Panc1 (cell line): ENCODE results near the gene SLC7A14. TPM values are rescaled to one million over a fixed set of nuclear protein-coding genes. Genes with fewer than 3 reads are reported as not detected.

ENCODE experiments used
- ATAC-seq: fragments of 200-7000 bp; cut with Tn5 transposase; 2 replicates; pipeline ENCODE4 v1.9.1; 2020; ENCODE audit warnings: mild to moderate bottlenecking, moderate library complexity
- BruUV-seq: library from RNA; stranded (reverse); fragments of 400-500 nt; replicated peaks from 2 replicates; lab custom pipeline; 2021; lab: Mats Ljungman, UMichigan
- CTCF ChIA-PET: fragments of 300-600 bp; sonication (Branson Sonifier 250); formaldehyde crosslinking; loops from one replicate; lab custom pipeline; 2022; ENCODE audit warnings: antibody characterized with exemption; lab: Charles Lee
- POLR2A ChIA-PET: fragments of 300-600 bp; sonication (Branson Sonifier 250); formaldehyde crosslinking; loops from one replicate; lab custom pipeline; 2022; ENCODE audit warnings: antibody characterized with exemption; lab: Charles Lee
- DNase-seq: peaks from one replicate; pipeline ENCODE4 v3.0.0-alpha.2; 2010; ENCODE audit warnings: low read depth, low spot score
- H3K27ac ChIP-seq: 2 replicates; pipeline ENCODE4 v1.5.1; 2011; ENCODE audit warnings: mild to moderate bottlenecking, low read length, inconsistent platforms
- H3K27me3 ChIP-seq: fragments of 200-500 bp; sonication (Bioruptor generic); 2 replicates; pipeline ENCODE4 v1.6.0; 2014; ENCODE audit warnings: low read length, inconsistent platforms; ENCODE audit not compliant: control insufficient read depth, insufficient read depth
- H3K36me3 ChIP-seq: fragments of 200-500 bp; sonication (Bioruptor generic); 2 replicates; pipeline ENCODE4 v1.5.1; 2014; ENCODE audit warnings: inconsistent platforms, mild to moderate bottlenecking, low read length, moderate library complexity; ENCODE audit not compliant: control insufficient read depth, insufficient read depth
- H3K4me1 ChIP-seq: 2 replicates; pipeline ENCODE4 v1.5.1; 2011; ENCODE audit warnings: inconsistent platforms, mild to moderate bottlenecking, low read length, moderate library complexity; ENCODE audit not compliant: control insufficient read depth, insufficient read depth
- H3K4me3 ChIP-seq, 2 experiments: 2 replicates each; pipeline ENCODE4 v1.5.1; 2011 to 2012; ENCODE audit warnings: low read depth in 2 of 2, low read length in 2 of 2, mild to moderate bottlenecking in 2 of 2, inconsistent platforms in 1 of 2, moderate library complexity in 1 of 2
- H3K9me3 ChIP-seq: fragments of 200-500 bp; sonication (Bioruptor generic); 2 replicates; pipeline ENCODE4 v1.5.1; 2014; ENCODE audit warnings: low read depth, mild to moderate bottlenecking, inconsistent platforms, low read length, moderate library complexity; ENCODE audit not compliant: control insufficient read depth, insufficient read depth
- CTCF ChIP-seq: fragments of 450-650 bp; IDR thresholded peaks from 2 replicates; pipeline ENCODE4 v1.5.1; 2017; ENCODE audit warnings: mild to moderate bottlenecking
- POLR2AphosphoS5 ChIP-seq: IDR thresholded peaks from 2 replicates; pipeline ENCODE4 v1.6.1; 2012; ENCODE audit warnings: mild to moderate bottlenecking, low read depth, low read length, moderate library complexity
- REST ChIP-seq, 2 experiments: IDR thresholded peaks; 2 replicates each; pipeline ENCODE4 v1.6.1; 2011 to 2012; ENCODE audit warnings: low read depth in 2 of 2, control low read depth in 1 of 2, low read length in 1 of 2, mild to moderate bottlenecking in 1 of 2, moderate library complexity in 1 of 2; ENCODE audit not compliant: insufficient read depth in 1 of 2
- SIN3A ChIP-seq: IDR thresholded peaks from 2 replicates; pipeline ENCODE4 v1.6.1; 2012; ENCODE audit warnings: low read depth, mild to moderate bottlenecking, low read length, moderate library complexity, borderline replicate concordance; ENCODE audit not compliant: insufficient read depth
- TCF7L2 ChIP-seq: IDR thresholded peaks from 2 replicates; pipeline ENCODE4 v1.6.1; 2011; ENCODE audit warnings: mild to moderate bottlenecking, low read depth, low read length, inconsistent platforms
- in situ Hi-C: cut with HindIII; loops from 2 replicates; pipeline ENCODE4 v1.10.0; 2016; ENCODE audit warnings: low sequenced_read_pairs, low pct_unique_long_range_greater_than_20kb
- intact Hi-C: fragments of 100-400 bp; cut with micrococcal nuclease; formaldehyde crosslinking; loops from one replicate; pipeline ENCODE4 v1.10.0; 2022; ENCODE audit not compliant: unreplicated experiment
- total RNA-seq: library from RNA; stranded (reverse); gene quantifications from one replicate; pipeline ENCODE4 v1.2.1, GENCODE V29; 2021; ENCODE audit not compliant: unreplicated experiment

The SLC7A14 gene
- total RNA-seq, 1 experiment from 2014 or later = not detected

GRCh38 chr3:170441412-170441811, 144.5 kb downstream of the SLC7A14 start:
- ChIA-PET CTCF (no interaction called here), POLR2A (no interaction called here)
- intact Hi-C loops (no loop called here), in situ Hi-C loops (no loop called here)
- Histone ChIP-seq H3K27me3 (peaks cover 2% of the 10 kb centered on the region; the same call in 1 of the 2 replicates), H3K4me3 (no peak overlapping the region), H3K4me1 (no peaks in the 10 kb centered on the region), H3K27ac (no peak overlapping the region), H3K36me3 (no peaks in the 10 kb centered on the region), H3K9me3 (no peaks in the 10 kb centered on the region)
- BruUV-seq = no TSS peak
- TF ChIP-seq CTCF (no peak), TCF7L2 (no peak), POLR2AphosphoS5 (no peak), REST (IDR thresholded peaks at IDR 0.05; ENCODE audit: insufficient read depth in 1 of 2, low read depth in 2 of 2, low read length in 1 of 2) (no peak), SIN3A (no peak)
- ATAC-seq = no peak
- no peak for DNase-seq

- ChIA-PET CTCF (no interaction called here), POLR2A (no interaction called here)
- Histone ChIP-seq H3K9me3 (no peaks in the 10 kb centered on the region), H3K4me3 (no peak overlapping the region), H3K4me1 (no peaks in the 10 kb centered on the region), H3K27ac (no peak overlapping the region), H3K36me3 (no peaks in the 10 kb centered on the region), H3K27me3 (peaks cover 2% of the 10 kb centered on the region; the same call in 1 of the 2 replicates)
- in situ Hi-C loops = no loop called here
- no peak for ATAC-seq
- TF ChIP-seq TCF7L2 = no peak
- no peak for TF ChIP-seq POLR2AphosphoS5
- TF ChIP-seq CTCF = no peak
- TF ChIP-seq REST (IDR thresholded peaks at IDR 0.05; ENCODE audit: insufficient read depth in 1 of 2, low read depth in 2 of 2, low read length in 1 of 2) = no peak
- no peak for TF ChIP-seq SIN3A
- BruUV-seq = no TSS peak
- DNase-seq = no peak
- intact Hi-C loops = no loop called here
Observed at GRCh38 chr3:170440344-170440743, 145.5 kb downstream of the SLC7A14 start.
